H9 (cell line): ENCODE data around the gene TRPM3. TPM values are rescaled to one million over a fixed set of nuclear protein-coding genes. Genes with fewer than 3 reads are reported as not detected.

Experiments
- DNase-seq: peaks from one replicate; pipeline ENCODE4 v3.0.0-alpha.2; 2017
- H2AFZ ChIP-seq: one replicate; pipeline ENCODE4 v1.6.1; 2013; ENCODE audit warnings: mild to moderate bottlenecking, low read length, control low read depth, moderate library complexity
- H2AK5ac ChIP-seq: 2 replicates; pipeline ENCODE4 v1.6.1; 2013; ENCODE audit warnings: low read length, control low read depth, mixed read lengths; ENCODE audit not compliant: insufficient read length
- H2BK120ac ChIP-seq: one replicate; pipeline ENCODE4 v1.6.1; 2013; ENCODE audit warnings: low read depth, mild to moderate bottlenecking, low read length, control low read depth, inconsistent platforms; ENCODE audit not compliant: poor library complexity, severe bottlenecking
- H2BK12ac ChIP-seq: 2 replicates; pipeline ENCODE4 v1.6.1; 2013; ENCODE audit warnings: low read length, control low read depth, mixed read lengths, low read depth; ENCODE audit not compliant: insufficient read length
- H2BK15ac ChIP-seq: 2 replicates; pipeline ENCODE4 v1.6.1; 2013; ENCODE audit warnings: low read depth, low read length, control low read depth
- H2BK20ac ChIP-seq: one replicate; pipeline ENCODE4 v1.6.1; 2013; ENCODE audit warnings: low read depth, mild to moderate bottlenecking, low read length, control low read depth, inconsistent platforms; ENCODE audit not compliant: poor library complexity, severe bottlenecking
- H2BK5ac ChIP-seq: 2 replicates; pipeline ENCODE4 v1.6.1; 2013; ENCODE audit warnings: low read length, control low read depth, mixed read lengths; ENCODE audit not compliant: insufficient read length
- H3K14ac ChIP-seq: 2 replicates; pipeline ENCODE4 v1.6.1; 2013; ENCODE audit warnings: low read length, control low read depth; ENCODE audit not compliant: insufficient read depth
- H3K18ac ChIP-seq: 2 replicates; pipeline ENCODE4 v1.6.1; 2013; ENCODE audit warnings: low read depth, mild to moderate bottlenecking, mixed read lengths, low read length, control low read depth; ENCODE audit not compliant: insufficient read length
- H3K23ac ChIP-seq: 2 replicates; pipeline ENCODE4 v1.6.1; 2013; ENCODE audit warnings: low read length, control low read depth, mixed read lengths, low read depth; ENCODE audit not compliant: insufficient read length
- H3K23me2 ChIP-seq: 2 replicates; pipeline ENCODE4 v1.6.1; 2013; ENCODE audit warnings: low read depth, mild to moderate bottlenecking, mixed read lengths, low read length, control low read depth; ENCODE audit not compliant: insufficient read length, poor library complexity, severe bottlenecking
- H3K27ac ChIP-seq: 2 replicates; pipeline ENCODE4 v1.5.1; 2013; ENCODE audit warnings: low read length, control low read depth, mixed read lengths, low read depth; ENCODE audit not compliant: insufficient read length
- H3K27me3 ChIP-seq: 2 replicates; pipeline ENCODE4 v1.6.1; 2013; ENCODE audit warnings: low read length, control low read depth, inconsistent platforms; ENCODE audit not compliant: insufficient read depth
- H3K4ac ChIP-seq: 2 replicates; pipeline ENCODE4 v1.6.1; 2013; ENCODE audit warnings: low read depth, mild to moderate bottlenecking, control low read depth, inconsistent platforms, low read length, moderate library complexity
- H3K4me1 ChIP-seq: 2 replicates; pipeline ENCODE4 v1.6.1; 2013; ENCODE audit warnings: low read length, control low read depth, inconsistent platforms; ENCODE audit not compliant: insufficient read depth
- H3K4me2 ChIP-seq: 2 replicates; pipeline ENCODE4 v1.6.1; 2013; ENCODE audit warnings: low read length, control low read depth, mixed read lengths; ENCODE audit not compliant: insufficient read length, insufficient read depth
- H3K56ac ChIP-seq: 2 replicates; pipeline ENCODE4 v1.6.1; 2013; ENCODE audit warnings: low read depth, mild to moderate bottlenecking, mixed read lengths, low read length, control low read depth; ENCODE audit not compliant: insufficient read length
- H3K79me1 ChIP-seq: 2 replicates; pipeline ENCODE4 v1.6.1; 2013; ENCODE audit warnings: low read depth, mild to moderate bottlenecking, moderate library complexity, low read length, control low read depth, inconsistent platforms; ENCODE audit not compliant: insufficient read depth, poor library complexity, severe bottlenecking
- H3K79me2 ChIP-seq: 2 replicates; pipeline ENCODE4 v1.6.1; 2013; ENCODE audit warnings: low read length, control low read depth, inconsistent platforms; ENCODE audit not compliant: insufficient read depth
- H3K9ac ChIP-seq: 2 replicates; pipeline ENCODE4 v1.6.1; 2013; ENCODE audit warnings: low read length, control low read depth, mixed read lengths; ENCODE audit not compliant: insufficient read length; ENCODE audit errors: extremely low read depth
- H3K9me3 ChIP-seq: one replicate; pipeline ENCODE4 v1.6.1; 2013; ENCODE audit warnings: low read depth, low read length, inconsistent platforms; ENCODE audit not compliant: control insufficient read depth
- H3T11ph ChIP-seq: one replicate; pipeline ENCODE4 v1.6.1; 2013; ENCODE audit warnings: mild to moderate bottlenecking, low read length, control low read depth, inconsistent platforms
- H4K20me1 ChIP-seq: one replicate; pipeline ENCODE4 v1.6.1; 2013; ENCODE audit not compliant: control insufficient read depth, insufficient read length, insufficient read depth
- H4K5ac ChIP-seq: 2 replicates; pipeline ENCODE4 v1.6.1; 2013; ENCODE audit warnings: low read depth, mild to moderate bottlenecking, mixed read lengths, low read length, control low read depth; ENCODE audit not compliant: insufficient read length
- H4K8ac ChIP-seq: replicated peaks from 2 replicates; pipeline ENCODE4 v1.6.1; 2013; ENCODE audit warnings: low read length, control low read depth, mixed read lengths, low read depth; ENCODE audit not compliant: insufficient read length
- H4K91ac ChIP-seq: 2 replicates; pipeline ENCODE4 v1.6.1; 2013; ENCODE audit warnings: low read depth, mild to moderate bottlenecking, moderate library complexity, mixed read lengths, low read length, control low read depth; ENCODE audit not compliant: insufficient read length
- H3K27ac Mint-ChIP-seq, 3 experiments: 2 replicates in 2 of 3; 3 replicates in 1 of 3; pipeline ENCODE4 v1.8.0; 2020 to 2021; ENCODE audit warnings: mixed read lengths in 3 of 3, mild to moderate bottlenecking in 1 of 3, moderate library complexity in 1 of 3
- H3K27me3 Mint-ChIP-seq: 2 replicates; pipeline ENCODE4 v1.8.0; 2021; ENCODE audit warnings: low read depth, mild to moderate bottlenecking, moderate library complexity, mixed read lengths
- H3K36me3 Mint-ChIP-seq, 3 experiments: 2 replicates in 2 of 3; 3 replicates in 1 of 3; pipeline ENCODE4 v1.8.0; 2020 to 2021; ENCODE audit warnings: low read depth in 3 of 3, mixed read lengths in 3 of 3; ENCODE audit not compliant: insufficient read depth in 1 of 3
- H3K4me1 Mint-ChIP-seq, 2 experiments: 2 replicates each; pipeline ENCODE4 v1.8.0; 2020; ENCODE audit warnings: mixed read lengths in 2 of 2
- H3K4me3 Mint-ChIP-seq, 2 experiments: 2 replicates in 1 of 2; 3 replicates in 1 of 2; pipeline ENCODE4 v1.8.0; 2020 to 2021; ENCODE audit warnings: mild to moderate bottlenecking in 2 of 2, mixed read lengths in 2 of 2, moderate library complexity in 1 of 2
- H3K9me3 Mint-ChIP-seq, 2 experiments: 2 replicates in 1 of 2; 3 replicates in 1 of 2; pipeline ENCODE4 v1.8.0; 2020; ENCODE audit warnings: mild to moderate bottlenecking in 2 of 2, mixed read lengths in 2 of 2, moderate library complexity in 1 of 2
- CTCF ChIP-seq: fragments of 200-600 bp; sonication (generic); conservative IDR thresholded peaks from 3 replicates; pipeline ENCODE4 v1.8.0; 2021; ENCODE audit warnings: antibody characterized with exemption, mild to moderate bottlenecking
- WGBS: extraction: QIAGEN DNeasy Blood & Tissue Kit; methylation state at CpG from one replicate; pipeline ENCODE4 v1.1.7; 2013; ENCODE audit warnings: missing lambda C conversion rate, low lambda C conversion rate, mixed read lengths; ENCODE audit not compliant: insufficient read length; ENCODE audit errors: extremely low coverage; 5-methylcytosine and 5-hydroxymethylcytosine counted together
- total RNA-seq: library from RNA; stranded (reverse); gene quantifications from 2 replicates; pipeline ENCODE4 v1.2.1, GENCODE V29; 2021

Gene TRPM3
- total RNA-seq, 1 experiment from 2014 or later = 10.3 TPM

DNA sequence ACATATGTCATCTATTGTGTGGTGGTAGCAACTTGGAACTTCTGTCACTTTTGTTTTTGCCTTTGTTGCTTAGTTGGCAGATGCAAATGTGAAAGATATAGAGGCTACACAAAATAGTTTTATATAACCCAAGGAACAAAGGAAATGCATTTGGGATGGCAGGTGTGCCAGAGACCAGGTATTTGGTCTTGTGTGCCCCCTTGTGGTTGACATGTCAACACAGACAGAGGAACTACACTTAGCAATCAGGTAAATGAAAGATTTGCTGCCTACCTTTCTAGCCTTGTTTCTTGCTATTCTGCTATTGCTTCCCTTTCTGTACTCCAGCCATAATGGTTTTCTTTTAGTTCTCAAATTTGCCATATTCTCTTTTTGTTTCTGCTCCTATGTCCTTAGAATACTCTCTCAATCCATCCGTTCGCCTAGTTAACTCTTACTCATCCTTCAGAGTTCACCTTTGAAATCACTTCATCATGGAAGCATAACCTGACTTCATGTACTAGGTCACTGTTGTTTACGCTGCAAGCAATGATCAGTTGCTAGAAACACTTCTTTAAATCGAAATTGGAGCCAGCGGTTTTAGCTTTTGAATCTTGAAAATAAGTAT lies 119.5 kb downstream of the TRPM3 start:
- Histone ChIP-seq H3K23me2 (no peaks in the 10 kb centered on the region), H2AFZ (no peak overlapping the region), H3K79me2 (no peaks in the 10 kb centered on the region), H4K8ac (no peak overlapping the region), H4K5ac (no peak overlapping the region), H2BK5ac (no peak overlapping the region), H2AK5ac (no peak overlapping the region), H3K14ac (no peak overlapping the region), H3K9ac (no peak overlapping the region), H2BK120ac (no peak overlapping the region), H2BK20ac (no peak overlapping the region), H3K56ac (no peak overlapping the region), H3K18ac (no peak overlapping the region), H3K4me2 (no peak overlapping the region), H3K4me1 (no peaks in the 10 kb centered on the region), H3K27me3 (no peaks in the 10 kb centered on the region), H2BK15ac (no peak overlapping the region), H3K79me1 (no peaks in the 10 kb centered on the region), H4K20me1 (no peaks in the 10 kb centered on the region), H3K23ac (no peak overlapping the region), H3T11ph (no peak overlapping the region), H3K27ac (no peak overlapping the region), H4K91ac (no peak overlapping the region), H3K4ac (no peak overlapping the region), H2BK12ac (no peak overlapping the region), H3K9me3 (no peaks in the 10 kb centered on the region)
- no CpG with 5 or more reads among the region's 5 CpGs for WGBS
- H3K4me3 Mint-ChIP-seq = no peak overlapping the region
- H3K9me3 Mint-ChIP-seq = peaks cover 22% of the 10 kb centered on the region in 2 experiments
- H3K27me3 Mint-ChIP-seq = no peaks in the 10 kb centered on the region
- no peak overlapping the region for H3K27ac Mint-ChIP-seq
- H3K4me1 Mint-ChIP-seq = peaks cover 9 to 16% of the 10 kb centered on the region in 2 experiments; a peak in 3 of 4 replicates
- H3K36me3 Mint-ChIP-seq = peaks cover 10 to 32% (median 11%) of the 10 kb centered on the region in 3 experiments; a peak in 6 of 7 replicates
- DNase-seq = peak; percentile 58
- TF ChIP-seq CTCF = peak; percentile 89
